Right atrium auricular region (tissue), 2 donors: Measurements from ENCODE around the gene IRAK1. TPM values are rescaled to one million over a fixed set of nuclear protein-coding genes. Genes with fewer than 3 reads are reported as not detected.

Experiments
- microRNA counts, 2 donors: library from miRNA; unstranded; fragments of <30 nt; microRNA quantifications; one replicate each; lab custom pipeline; 2016 to 2017
- microRNA-seq, 2 donors: library from miRNA; unstranded; fragments of <30 nt; microRNA quantifications; one replicate each; pipeline ENCODE4, GENCODE V29; 2016 to 2017; ENCODE audit warnings: borderline number of aligned reads in 2 of 2, borderline replicate concordance in 1 of 2
- total RNA-seq, 2 donors: library from RNA; depleted of rRNA; stranded (reverse); fragments of >200 nt; gene quantifications; one replicate each; pipeline ENCODE4 v1.1.0, GENCODE V29; 2016

Gene IRAK1
- total RNA-seq, 2 donors from 2014 or later = 27.5 to 37.1 TPM

MicroRNAs encoded within 50 kb of the gene (microRNA counts, 767-probe panel; counts per million panel counts)
- microRNA hsa-miR-718 (lab: Ali Mortazavi, UCI) = 0 to 31.0 counts per million in 2 donors

Small RNAs within 50 kb of the gene (microRNA-seq; reads per million reads assigned to microRNA genes)
- gene MIR3202-1 = 0 reads per million in 2 donors
- gene MIR3202-2 = 0 reads per million in 2 donors
- 0 reads per million in 2 donors for gene MIR718

Other genes with a start within 250 kb of the IRAK1 start
- gene SRPK3, start 238.9 kb downstream of the IRAK1 start, total RNA-seq = 10 to 100 TPM; 19.4 to 24.6 TPM
- gene IDH3G, start 225.5 kb downstream of the IRAK1 start, total RNA-seq = 100 to 1,000 TPM; 116 to 135 TPM
- 100 to 1,000 TPM; 219 to 238 TPM for gene SSR4, start 225.2 kb downstream of the IRAK1 start, total RNA-seq
- 1 to 10 TPM; 2.1 to 7.1 TPM for gene PDZD4, start 189.4 kb downstream of the IRAK1 start, total RNA-seq
- gene L1CAM, start 133.7 kb downstream of the IRAK1 start, total RNA-seq = 1 to 10 TPM; 6.3 to 7.0 TPM
- gene AVPR2, start 115.2 kb downstream of the IRAK1 start, total RNA-seq = 1 to 10 TPM; 2.3 to 4.7 TPM
- 1 to 10 TPM; 7.6 to 8.9 TPM for gene ARHGAP4, start 93.6 kb downstream of the IRAK1 start, total RNA-seq
- 10 to 100 TPM; 66.5 to 70.2 TPM for gene NAA10, start 84.9 kb downstream of the IRAK1 start, total RNA-seq
- gene RENBP, start 75.3 kb downstream of the IRAK1 start, total RNA-seq = 10 to 100 TPM in 1 of 2 donors, 1 to 10 TPM in 1; 6.2 to 10.6 TPM
- 10 to 100 TPM; 40.8 to 54.7 TPM for gene HCFC1, start 48.1 kb downstream of the IRAK1 start, total RNA-seq
- 1 to 10 TPM; 4.7 to 6.4 TPM for gene TMEM187, start 47.1 kb downstream of the IRAK1 start, total RNA-seq
- 10 to 100 TPM; 52.7 to 69.1 TPM for gene MECP2, start 77.8 kb upstream of the IRAK1 start, total RNA-seq
- not detected for gene OPN1LW, start 124.3 kb upstream of the IRAK1 start, total RNA-seq
- not detected for gene OPN1MW, start 162.7 kb upstream of the IRAK1 start, total RNA-seq
- gene OPN1MW2, start 199.9 kb upstream of the IRAK1 start, total RNA-seq = not detected
- not detected for gene OPN1MW3, start 237.7 kb upstream of the IRAK1 start, total RNA-seq